K562 (cell line): ENCODE data around the gene OSBPL10. TPM values are rescaled to one million over a fixed set of nuclear protein-coding genes. Genes with fewer than 3 reads are reported as not detected.
A peak's percentile ranks its signal among the peaks of the same experiment; 100 is the strongest.
"Not testable (repeated sequence)": the region's sequence is repeated elsewhere in the genome, so short reads cannot be mapped to it uniquely, and the experiment has no call there.

Source experiments
- ATAC-seq: fragments of 200-7000 bp; cut with Tn5 transposase; 3 replicates; pipeline ENCODE4 v1.9.1; 2020; ENCODE audit warnings: moderate library complexity
- BruUV-seq: library from RNA; stranded (reverse); fragments of 400-500 nt; replicated peaks from 2 replicates; lab custom pipeline; 2021; lab: Mats Ljungman, UMichigan
- CTCF ChIA-PET: fragments of 300-600 bp; formaldehyde crosslinking; extraction: SDS; loops from one replicate; lab custom pipeline; 2021; ENCODE audit warnings: low intra/inter-chr PET ratio; lab: Yijun Ruan, JAX
- POLR2A ChIA-PET: fragments of 300-600, 350-650 bp; sonication (Branson Sonifier 250); formaldehyde crosslinking; extraction: SDS; loops from one replicate; lab custom pipeline; 2021; ENCODE audit warnings: antibody characterized with exemption, inconsistent platforms; lab: Yijun Ruan, JAX
- DNase-seq, 4 experiments: peaks; one replicate each; pipeline versions ENCODE4 v3.0.0 to v3.0.0-alpha.2; 2011 to 2018; ENCODE audit warnings: low spot score in 3 of 4, mixed read lengths in 3 of 4; ENCODE audit errors: extremely low read depth in 1 of 4
- FAIRE-seq: peaks from 2 replicates; lab custom pipeline; 2011; peaks lifted over from hg19 to GRCh38; lab: Jason Lieb, UNC
- H2AFZ ChIP-seq: 2 replicates; pipeline ENCODE4 v1.6.0; 2011; ENCODE audit warnings: low read depth, low read length, control low read depth, inconsistent platforms
- H3K27ac ChIP-seq: fragments of 200-600 bp; 3 replicates; pipeline ENCODE4 v1.8.0; 2011; ENCODE audit warnings: low read depth, mild to moderate bottlenecking, control low read depth, inconsistent platforms, low read length, moderate library complexity, mixed read lengths; ENCODE audit errors: extremely low read depth
- H3K27me3 ChIP-seq, 2 experiments: fragments of 300-600 bp in 1 of 2; 2 replicates in 1 of 2; 3 replicates in 1 of 2; pipeline versions ENCODE4 v1.6.0 to v1.8.0; 2011; ENCODE audit warnings: inconsistent platforms in 2 of 2, low read length in 2 of 2, mild to moderate bottlenecking in 1 of 2, mixed read lengths in 1 of 2, moderate library complexity in 1 of 2; ENCODE audit not compliant: control insufficient read depth in 2 of 2, insufficient read depth in 2 of 2
- H3K36me3 ChIP-seq: fragments of 300-600 bp; 3 replicates; pipeline ENCODE4 v1.8.0; 2011; ENCODE audit warnings: mild to moderate bottlenecking, low read length, inconsistent platforms; ENCODE audit not compliant: control insufficient read depth, insufficient read depth
- H3K4me1 ChIP-seq, 2 experiments: fragments of 200-600 bp in 1 of 2; replicated peaks in 1 of 2; 2 replicates in 1 of 2; 3 replicates in 1 of 2; pipeline versions ENCODE4 v1.5.1 to v1.8.0; 2011; ENCODE audit warnings: inconsistent platforms in 2 of 2, low read length in 2 of 2, mild to moderate bottlenecking in 1 of 2, mixed read lengths in 1 of 2, moderate library complexity in 1 of 2; ENCODE audit not compliant: control insufficient read depth in 2 of 2, insufficient read depth in 2 of 2
- H3K4me2 ChIP-seq: 2 replicates; pipeline ENCODE4 v1.6.1; 2011; ENCODE audit warnings: low read length, control low read depth, inconsistent platforms, mixed read lengths; ENCODE audit not compliant: insufficient read depth
- H3K4me3 ChIP-seq: fragments of 200-600 bp; sonication (generic), shearing (Covaris generic); 2 replicates; pipeline ENCODE4 v1.5.1; 2016; ENCODE audit warnings: control low read depth, inconsistent platforms
- H3K79me2 ChIP-seq: fragments of 200-600 bp; 3 replicates; pipeline ENCODE4 v1.8.0; 2011; ENCODE audit warnings: low read length, inconsistent platforms; ENCODE audit not compliant: control insufficient read depth, insufficient read depth
- H3K9ac ChIP-seq, 2 experiments: 2 replicates each; pipeline versions ENCODE4 v1.6.0 to v1.6.1; 2011; ENCODE audit warnings: low read depth in 2 of 2, low read length in 2 of 2, control low read depth in 1 of 2, inconsistent platforms in 1 of 2, mild to moderate bottlenecking in 1 of 2, mixed read lengths in 1 of 2; ENCODE audit not compliant: insufficient read depth in 1 of 2
- H3K9me1 ChIP-seq: one replicate; pipeline ENCODE4 v1.6.0; 2011; ENCODE audit warnings: inconsistent platforms, mild to moderate bottlenecking, low read length, moderate library complexity; ENCODE audit not compliant: control insufficient read depth, insufficient read depth
- H3K9me3 ChIP-seq: replicated peaks from 2 replicates; pipeline ENCODE4 v1.5.1; 2011; ENCODE audit warnings: low read depth, low read length, inconsistent platforms; ENCODE audit not compliant: control insufficient read depth, insufficient read depth
- H4K20me1 ChIP-seq: replicated peaks from 2 replicates; pipeline ENCODE4 v1.6.1; 2011; ENCODE audit warnings: low read length, inconsistent platforms, mixed read lengths; ENCODE audit not compliant: control insufficient read depth, insufficient read depth
- C11orf30 ChIP-seq: fragments of 450-650 bp; IDR thresholded peaks from 2 replicates; pipeline ENCODE4 v1.6.1; 2016; ENCODE audit warnings: low read depth, mild to moderate bottlenecking
- MAFF ChIP-seq: IDR thresholded peaks from 2 replicates; pipeline ENCODE4 v1.6.1; 2012; ENCODE audit warnings: low read length, improper control_type of control experiment
- MAFG ChIP-seq: fragments of 450-650 bp; conservative IDR thresholded peaks from 2 replicates; pipeline ENCODE4 v1.6.1; 2016; ENCODE audit warnings: missing genetic modification characterization, missing compliant biosample characterization
- MAFK ChIP-seq: IDR thresholded peaks from 2 replicates; pipeline ENCODE4 v1.6.1; 2011; ENCODE audit warnings: low read length, improper control_type of control experiment
- OTX1 ChIP-seq: fragments of 450-650 bp; formaldehyde crosslinking; IDR thresholded peaks from 2 replicates; pipeline ENCODE4 v1.4.0; 2022; ENCODE audit warnings: mild to moderate bottlenecking
- PPARD ChIP-seq: fragments of 250-450 bp; sonication (Bioruptor Pico); IDR thresholded peaks from 2 replicates; pipeline ENCODE4 v1.8.0; 2022; ENCODE audit warnings: inconsistent platforms, mild to moderate bottlenecking, moderate library complexity
- ZNF316 ChIP-seq: fragments of 450-650 bp; IDR thresholded peaks from 2 replicates; pipeline ENCODE4 v1.6.1; 2016
- whole genome bisulfite sequencing: fragments of 100-300 bp; shearing (Covaris generic); methylation state at CpG from one replicate; pipeline ENCODE4 v1.1.6; 2016; ENCODE audit warnings: low coverage, mixed read lengths; ENCODE audit not compliant: insufficient coverage; ENCODE audit errors: missing lambda C conversion rate; 5-methylcytosine and 5-hydroxymethylcytosine counted together
- in situ Hi-C: fragments of 300-500 bp; cut with MboI; formaldehyde crosslinking; loops from 4 replicates; pipeline ENCODE4 v1.15.0; 2018; ENCODE audit warnings: inconsistent platforms, mixed read lengths
- intact Hi-C: fragments of 100-400 bp; cut with micrococcal nuclease; formaldehyde crosslinking; loops from 2 replicates; pipeline ENCODE4 v1.14.2; 2022
- polyA plus RNA-seq, 8 experiments: library from polyadenylated mRNA; depleted of rRNA in 4 of 8; stranded (reverse) in 5 of 8; unstranded in 3 of 8; fragments of >200 nt; fragmentation: Nextera tagmentation in 2 of 8; fragmentation: Illumina TruSeq in 1 of 8; extraction: Ambion mirVana in 2 of 8; extraction: Trizol in 1 of 8; gene quantifications; 2 replicates each; pipeline versions ENCODE4 v1.2.1 to v1.2.3, GENCODE V29; 2011 to 2014; ENCODE audit warnings: inconsistent platforms in 1 of 8, missing spikeins in 1 of 8
- total RNA-seq, 7 experiments: library from RNA; depleted of rRNA in 6 of 7; stranded (reverse); fragments of >200 nt in 6 of 7; fragmentation: Illumina TruSeq in 2 of 7; extraction: Trizol in 2 of 7; gene quantifications; 2 replicates each; pipeline versions ENCODE4 v1.2.1 to v1.2.3, GENCODE V29; 2011 to 2021; ENCODE audit warnings: low replicate concordance in 1 of 7

Gene OSBPL10
- total and polyA plus RNA-seq, 9 of the 15 experiments (the other 6 are each of a cell fraction or from before 2014, with no cell fraction given), result 0.03 to 0.19 (median 0.14) TPM; not detected in 2

- peak; percentile 80 for TF ChIP-seq ZNF316
- TF ChIP-seq OTX1, result no peak
- TF ChIP-seq MAFK, result peak; percentile 20; the same call in 1 of the 2 replicates
- peak; percentile 30; the same call in 1 of the 2 replicates for TF ChIP-seq MAFF
- peak; percentile 42; the same call in 1 of the 2 replicates for TF ChIP-seq MAFG (tag)
- TF ChIP-seq PPARD (CRISPR knock-in tag), result no peak
- peak; percentile 43; the same call in 1 of the 2 replicates for TF ChIP-seq C11orf30
- POLR2A ChIA-PET, result no interaction called here
- no peak for DNase-seq
- 0% methylated on average over 1 of the region's 1 CpG for WGBS
- CTCF ChIA-PET, result no interaction called here
- no peak for ATAC-seq
- H3K27me3 ChIP-seq, result peaks cover 0 to 5% of the 10 kb centered on the region in 2 experiments; a peak in 2 of 5 replicates
- intact Hi-C loops (no loop called here), in situ Hi-C loops (no loop called here)
- H4K20me1 ChIP-seq, result no peaks in the 10 kb centered on the region
- no peaks in the 10 kb centered on the region for H3K9me1 ChIP-seq
- no peaks in the 10 kb centered on the region for H3K79me2 ChIP-seq
- no peaks in the 10 kb centered on the region for H3K36me3 ChIP-seq
- no peak overlapping the region for H2AFZ ChIP-seq
- H3K4me1 ChIP-seq, result no peaks in the 10 kb centered on the region
- H3K4me2 ChIP-seq, result no peak overlapping the region
- FAIRE-seq, result no peak
- no TSS peak for BruUV-seq
- H3K27ac ChIP-seq, result no peak overlapping the region
- H3K9me3 ChIP-seq, result 0 out of 2 replicates have a peak, but pooled peaks cover 2% of the 10 kb centered on the region
- no peak overlapping the region for H3K9ac ChIP-seq
- H3K4me3 ChIP-seq, result no peak overlapping the region
Measured at GRCh38 chr3:31993843-31994242, 12.8 kb upstream of the OSBPL10 start.

- H3K4me3 ChIP-seq, CTCF ChIA-PET, DNase-seq, H3K27me3 ChIP-seq, POLR2A ChIA-PET, H3K4me2 ChIP-seq, ATAC-seq, in situ Hi-C loops, H2AFZ ChIP-seq, H3K9me1 ChIP-seq, intact Hi-C loops, H3K27ac ChIP-seq, H3K4me1 ChIP-seq, H3K9me3 ChIP-seq, H3K79me2 ChIP-seq, H3K9ac ChIP-seq, BruUV-seq, FAIRE-seq, H4K20me1 ChIP-seq, H3K36me3 ChIP-seq: not testable (repeated sequence)
- 1% methylated on average over 6 of the region's 6 CpGs for WGBS
Measured at GRCh38 chr3:31992995-31993394, 11.9 kb upstream of the OSBPL10 start.
